HG02642 (cell line): ENCODE measurements around the gene OXLD1.

Experiments used
- ATAC-seq: cut with Tn5 transposase; IDR thresholded peaks from one replicate; pipeline ENCODE4 v1.9.1; 2021; ENCODE audit warnings: mild to moderate bottlenecking; ENCODE audit not compliant: unreplicated experiment, poor library complexity

The OXLD1 gene

DNA sequence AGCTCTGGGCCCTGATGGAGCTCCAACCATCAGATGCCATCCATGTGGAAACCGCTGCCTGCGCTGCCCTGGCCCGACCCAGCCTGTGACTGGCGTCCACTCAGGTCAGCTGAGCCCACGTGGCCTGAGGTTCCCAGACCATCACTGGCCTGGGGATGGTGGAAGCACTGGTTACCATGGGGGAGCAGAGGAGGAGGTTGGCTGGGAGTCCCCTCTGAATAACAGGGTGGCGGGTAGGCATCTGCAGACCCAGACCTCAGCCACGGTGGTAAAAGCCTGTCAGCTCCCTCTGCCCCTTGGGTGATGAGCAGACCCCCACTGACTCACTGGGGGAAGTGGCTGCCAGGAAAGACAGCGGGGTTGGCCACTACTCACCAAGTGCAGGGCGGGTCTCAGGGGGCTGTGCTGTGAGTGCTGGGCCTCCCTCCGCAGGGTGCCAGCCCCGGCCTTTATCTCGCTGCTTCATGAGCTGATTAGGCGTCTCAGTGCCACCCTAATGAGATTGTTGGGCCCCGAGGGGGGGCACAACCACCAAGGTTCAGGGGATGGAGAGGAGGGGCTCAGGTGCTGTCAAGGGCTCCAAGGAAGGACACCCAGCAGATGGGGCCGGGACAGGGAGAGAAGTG is 10.2 kb downstream of the OXLD1 start, which contains the start of gene PDE6G:
TSS of gene PDE6G (minus strand) at position 425 of the 626 bp plus-strand sequence. CDS start 3,237 bp downstream, outside the sequence.
- no peak for ATAC-seq

GRCh38 chr17:81655378-81656117 is 10.9 kb downstream of the OXLD1 start:
- no peak for ATAC-seq

GRCh38 chr17:81652906-81653771 is 13.3 kb downstream of the OXLD1 start:
- no peak for ATAC-seq

GRCh38 chr17:81651692-81652091 is 14.7 kb downstream of the OXLD1 start:
- no peak for ATAC-seq

DNA sequence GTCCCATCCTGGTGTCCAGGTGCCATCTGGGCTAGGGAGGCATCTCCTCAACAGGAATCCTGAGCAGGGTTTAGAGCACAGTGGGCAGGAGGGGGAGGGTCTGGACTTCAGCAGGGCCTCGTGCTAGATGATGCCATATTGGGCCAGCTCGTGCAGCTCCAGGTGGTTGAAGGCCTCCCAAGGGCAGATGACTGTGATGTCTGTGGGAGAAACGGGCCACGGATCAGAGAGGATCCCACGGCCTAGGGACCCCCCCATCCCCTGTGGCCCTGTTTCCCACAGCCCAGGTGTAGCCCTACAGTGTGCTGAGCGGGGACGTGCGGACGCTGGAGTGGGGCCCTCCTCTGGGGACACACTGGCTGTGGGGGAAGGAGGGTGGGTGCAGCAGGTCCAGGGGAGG is 15.5 kb downstream of the OXLD1 start:
- ATAC-seq: no peak

GRCh38 chr17:81648707-81649085 is 17.7 kb downstream of the OXLD1 start:
- no peak for ATAC-seq

DNA sequence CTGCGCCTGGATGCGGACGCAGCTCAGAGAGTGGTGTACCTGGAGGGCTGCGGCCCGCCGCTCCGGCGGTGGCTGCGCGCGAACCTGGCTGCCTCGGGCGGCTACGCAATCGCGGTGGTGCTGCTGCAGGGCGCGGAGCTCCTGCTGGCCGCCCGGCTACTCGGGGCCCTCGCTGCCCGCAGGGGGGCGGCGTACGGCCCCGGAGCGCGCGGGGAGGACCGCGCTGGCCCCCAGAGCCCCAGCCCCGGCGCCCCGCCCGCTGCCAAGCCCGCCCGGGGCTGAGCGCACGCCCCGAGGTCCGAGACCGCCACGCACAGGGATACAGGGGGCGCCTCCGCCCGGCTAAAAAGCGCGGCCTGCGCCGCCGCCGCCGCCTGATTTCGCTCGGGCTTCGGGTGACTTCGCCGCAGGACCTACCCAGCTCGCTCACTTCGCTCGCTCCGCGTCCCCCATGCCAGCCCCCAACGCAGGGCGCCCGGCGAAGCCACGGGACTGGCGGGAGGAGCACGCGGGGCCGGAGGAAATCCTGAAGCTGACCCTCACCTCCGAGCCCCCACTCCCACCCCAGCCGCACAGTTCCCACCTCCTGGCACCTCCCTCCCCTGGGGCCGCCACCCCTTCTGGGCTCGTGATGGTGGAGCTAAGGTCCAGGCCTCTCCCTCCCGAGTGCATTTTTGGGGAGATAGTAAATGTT is 18.2 kb downstream of the OXLD1 start:
- ATAC-seq: no peak

- no peak for ATAC-seq
These were observed 18.8 kb downstream of the OXLD1 start for GRCh38 chr17:81647640-81648012.

DNA sequence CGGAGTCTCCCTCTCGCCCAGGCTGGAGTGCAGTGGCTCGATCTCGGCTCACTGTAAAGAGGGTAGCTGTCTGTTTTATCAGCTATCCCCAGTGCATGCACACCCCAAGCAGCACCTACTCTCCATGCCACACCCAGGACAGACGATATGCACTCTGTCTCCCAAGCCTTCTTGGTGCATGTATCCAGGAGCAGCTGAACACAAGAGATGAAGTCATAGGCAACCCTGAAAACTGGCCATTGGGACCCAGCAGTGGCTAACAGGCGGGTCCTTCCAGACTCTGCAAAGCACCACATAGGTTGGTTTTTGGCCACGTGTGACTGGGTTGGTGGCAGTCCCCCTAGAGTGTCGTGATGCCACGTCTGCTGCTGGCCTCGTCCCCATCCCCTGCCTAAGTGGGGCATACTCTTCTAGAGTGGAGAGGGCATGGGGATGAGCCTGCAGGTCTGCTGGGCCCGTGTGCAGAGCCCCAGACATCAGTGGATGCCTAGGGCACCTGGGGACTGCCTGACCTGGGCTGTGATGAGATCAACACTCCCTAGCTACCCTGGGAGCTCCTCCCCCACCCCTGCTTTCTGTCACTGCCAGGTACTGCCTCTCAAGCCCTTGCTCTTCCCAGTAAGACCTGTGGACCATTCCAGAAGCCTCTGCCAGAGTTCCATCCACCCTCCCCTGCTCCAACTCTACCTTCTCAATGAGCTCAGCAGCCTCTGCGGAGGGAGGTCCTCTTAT is 19.4 kb downstream of the OXLD1 start:
- ATAC-seq: no peak

- ATAC-seq: no peak
These were observed 21.1 kb downstream of the OXLD1 start for GRCh38 chr17:81644976-81645952.

GRCh38 chr17:81644496-81644895 is 21.9 kb downstream of the OXLD1 start:
- ATAC-seq: no peak

GRCh38 chr17:81641825-81642489 is 24.4 kb downstream of the OXLD1 start:
- ATAC-seq: no peak

- ATAC-seq: no peak
These were observed 26.4 kb downstream of the OXLD1 start for GRCh38 chr17:81640011-81640410.

GRCh38 chr17:81638683-81639082 is 27.7 kb downstream of the OXLD1 start:
- no peak for ATAC-seq

DNA sequence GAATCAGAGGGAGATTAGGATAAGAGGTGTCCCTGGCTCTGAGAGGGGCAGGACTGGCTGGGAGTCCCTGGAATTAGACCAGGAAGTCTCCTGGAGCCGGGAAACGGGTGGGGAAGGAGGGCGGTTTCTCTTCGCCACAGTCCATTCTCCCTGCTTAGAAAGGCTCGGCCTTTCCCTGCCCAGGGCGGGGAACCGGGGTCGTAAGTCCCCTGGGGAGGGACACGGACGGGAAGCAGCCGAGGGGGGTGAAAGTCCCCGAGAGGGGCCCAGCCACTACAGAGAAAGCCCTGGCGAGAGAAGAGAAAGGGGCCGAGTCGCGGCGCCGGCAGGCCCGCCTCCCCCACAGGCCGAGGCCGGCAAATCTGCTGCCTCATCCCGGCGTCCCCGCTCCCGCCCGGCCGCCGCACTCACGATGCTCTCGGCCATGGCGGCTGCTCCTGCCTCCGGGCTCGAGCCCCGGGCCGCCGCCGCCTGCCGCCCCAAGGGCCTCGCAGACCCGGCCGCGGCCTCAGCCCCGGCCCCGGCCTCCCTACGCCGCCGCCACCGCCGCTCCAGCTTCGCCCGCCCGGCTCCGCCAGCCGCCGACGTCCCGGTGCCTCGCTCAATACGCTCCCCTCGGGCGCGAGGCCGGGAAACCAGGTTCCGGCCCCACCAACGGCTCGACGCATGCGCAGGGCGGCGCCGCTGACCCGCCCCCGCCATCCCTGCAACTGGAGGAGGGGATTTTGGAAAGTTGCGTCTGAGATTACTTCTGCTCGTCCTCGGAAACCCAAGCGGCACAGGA is 29.7 kb downstream of the OXLD1 start, which contains the start of the genes NPLOC4 and TSPAN10:
TSS of gene NPLOC4 (minus strand) at position 608 of the 784 bp plus-strand sequence. CDS start at position 426, 182 bp downstream.
TSS of gene TSPAN10 (plus strand) at position 692 of the 784 bp plus-strand sequence. CDS start 5,217 bp downstream, outside the sequence.
- peak; percentile 92 for ATAC-seq

- ATAC-seq: peak; percentile 5
These were observed 30.4 kb downstream of the OXLD1 start for GRCh38 chr17:81635973-81636504.

GRCh38 chr17:81635431-81635830 is 31.0 kb downstream of the OXLD1 start:
- ATAC-seq: no peak
